GM12892 (cell line): ENCODE data around the gene KLF6.

Experiments
- POLR2A ChIP-seq: IDR thresholded peaks from 2 replicates; pipeline ENCODE4 v1.6.1; 2011; ENCODE audit warnings: low read depth, low read length, control low read depth
- POLR2AphosphoS5 ChIP-seq: IDR thresholded peaks from 2 replicates; pipeline ENCODE4 v1.6.1; 2011; ENCODE audit warnings: low read depth, low read length, control low read depth

- TF ChIP-seq POLR2A (no peak), POLR2AphosphoS5 (no peak)
Observed at GRCh38 chr10:3763035-3763456, 22.0 kb downstream of the KLF6 start.
